ENCODE data around the gene USO1. TPM values are rescaled to one million over a fixed set of nuclear protein-coding genes. Genes with fewer than 3 reads are reported as not detected.

USO1 gene
- total and polyA plus RNA-seq, 2 of the 13 experiments (the other 11 are each of a cell fraction or from before 2014, with no cell fraction given), result 52.2 to 87.7 TPM

DNA sequence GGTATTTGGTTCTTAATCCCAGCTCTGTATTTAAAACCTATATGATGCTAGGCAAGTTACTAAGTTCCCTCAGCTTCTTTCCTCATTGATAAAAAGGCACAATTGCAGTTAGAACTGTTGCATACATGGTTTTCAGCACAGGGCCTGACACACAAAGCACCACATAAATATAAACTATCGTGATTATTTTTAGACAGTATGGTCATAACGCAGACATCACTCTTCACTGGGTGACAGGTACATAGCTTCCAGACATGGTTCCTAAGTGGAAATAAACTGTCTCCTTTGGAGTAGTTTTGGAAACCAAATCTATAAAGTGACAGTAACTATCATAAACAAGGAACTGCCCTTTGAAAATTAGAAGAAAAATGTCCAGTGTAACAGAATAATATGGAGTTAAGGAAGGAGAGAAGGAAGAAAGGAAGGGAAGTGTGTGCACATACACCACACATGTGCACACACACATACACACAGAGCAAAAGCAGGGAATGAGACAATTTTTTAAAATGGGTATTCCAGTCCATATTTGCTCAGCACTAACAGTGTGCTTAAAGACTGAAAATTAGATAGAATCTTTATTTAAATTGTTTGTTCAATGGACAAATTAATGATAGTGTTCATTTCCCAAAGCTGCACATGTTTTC is 38.7 kb upstream of the USO1 start:
- ChIA-PET CTCF (ENCODE audit: low intra/inter-chr PET ratio, low total read pairs) (no interaction called here), POLR2A (no interaction called here)
- no peaks in the 10 kb centered on the region for H3K9me3 ChIP-seq (ENCODE audit: low read length)
- no peak overlapping the region for H2AFZ ChIP-seq (ENCODE audit: low read length)
- BruUV-seq (replicated peaks), result no TSS peak
- ATAC-seq (no peak), FAIRE-seq (no peak), DNase-seq (ENCODE audit: low spot score) (no peak)
- H3K36me3 ChIP-seq (replicated peaks in 1 of 2; ENCODE audit: control insufficient read depth in 1 of 2, insufficient read depth in 2 of 2, low read length in 2 of 2), result no peaks in the 10 kb centered on the region
- H3K27ac ChIP-seq (ENCODE audit: extremely low read length, insufficient read depth, low read length), result no peak overlapping the region
- no peak overlapping the region for H3K4me3 ChIP-seq (replicated peaks in 1 of 3; ENCODE audit: insufficient read depth in 1 of 3, low read depth in 2 of 3, low read length in 3 of 3)
- in situ Hi-C loops (cut with HindIII; ENCODE audit: extremely low pct_ligation_motif_present, low pct_unique_long_range_greater_than_20kb) (no loop called here), intact Hi-C loops (cut with micrococcal nuclease; ENCODE audit: unreplicated experiment) (no loop called here)
- no peaks in the 10 kb centered on the region for H3K4me1 ChIP-seq (ENCODE audit: insufficient read depth, low read length)
- no peaks in the 10 kb centered on the region for H4K20me1 ChIP-seq (ENCODE audit: insufficient read depth, low read length)
- no peaks in the 10 kb centered on the region; a peak in 1 of 5 replicates for H3K27me3 ChIP-seq (ENCODE audit: control insufficient read depth in 1 of 2, insufficient read depth in 2 of 2, low read length in 2 of 2)
- H3K4me2 ChIP-seq (ENCODE audit: low read depth, low read length), result no peak overlapping the region
- WGBS (ENCODE audit: low lambda C conversion rate), result 98% methylated on average over 2 of the region's 2 CpGs
- H3K9ac ChIP-seq (ENCODE audit: insufficient read depth, low read depth, low read length), result no peak overlapping the region
- H3K79me2 ChIP-seq (ENCODE audit: insufficient read depth, low read length), result no peaks in the 10 kb centered on the region
- no peak for TF ChIP-seq ZNF660 (CRISPR knock-in tag; IDR thresholded peaks at IDR 0.05; ENCODE audit: borderline replicate concordance, low read depth)
- TF ChIP-seq ZNF431 (CRISPR knock-in tag; IDR thresholded peaks at IDR 0.05; ENCODE audit: borderline replicate concordance, low read depth), result no peak
- TF ChIP-seq ZNF282 (IDR thresholded peaks at IDR 0.05; ENCODE audit: partially characterized antibody), result no peak
- no peak for TF ChIP-seq ZNF34 (CRISPR knock-in tag; IDR thresholded peaks at IDR 0.05; ENCODE audit: borderline replicate concordance)
- no peak for TF ChIP-seq FOXP1 (IDR thresholded peaks at IDR 0.05)
- TF ChIP-seq FOXP1 (CRISPR knock-in tag; IDR thresholded peaks at IDR 0.05), result no peak
- TF ChIP-seq MTA3 (CRISPR knock-in tag; IDR thresholded peaks at IDR 0.05), result no peak
- TF ChIP-seq TEAD3 (CRISPR knock-in tag; optimal IDR thresholded peaks at IDR 0.05; ENCODE audit: borderline replicate concordance), result no peak
- TF ChIP-seq TAF1 (CRISPR knock-in tag; IDR thresholded peaks at IDR 0.05), result no peak
- TF ChIP-seq ZNF589 (CRISPR knock-in tag; conservative IDR thresholded peaks at IDR 0.05), result no peak
- no peak for TF ChIP-seq JARID2 (CRISPR knock-in tag; IDR thresholded peaks at IDR 0.05; ENCODE audit: insufficient replicate concordance)
- TF ChIP-seq ZNF550 (CRISPR knock-in tag; IDR thresholded peaks at IDR 0.05; ENCODE audit: borderline replicate concordance), result no peak
- TF ChIP-seq TRIM24 (CRISPR knock-in tag; IDR thresholded peaks at IDR 0.05), result no peak
- no peak for TF ChIP-seq PLRG1 (conservative IDR thresholded peaks at IDR 0.05)
- no peak for TF ChIP-seq NONO (IDR thresholded peaks at IDR 0.05)
- TF ChIP-seq NONO (CRISPR knock-in tag; conservative IDR thresholded peaks at IDR 0.05), result no peak
